H1 (cell line): ENCODE data around the gene MGAT5. TPM values are rescaled to one million over a fixed set of nuclear protein-coding genes. Genes with fewer than 3 reads are reported as not detected.

Source experiments
- CTCF ChIA-PET: fragments of 300-600 bp; sonication (Branson Sonifier 250); formaldehyde crosslinking; loops from one replicate; lab custom pipeline; 2021; ENCODE audit not compliant: partially characterized antibody; lab: Charles Lee
- POLR2A ChIA-PET: fragments of 300-600 bp; sonication (Branson Sonifier 250); formaldehyde crosslinking; loops from one replicate; lab custom pipeline; 2021; ENCODE audit warnings: inconsistent platforms; ENCODE audit not compliant: partially characterized antibody; lab: Charles Lee
- DNase-seq, 2 experiments: peaks; one replicate each; pipeline versions ENCODE4 v3.0.0 to v3.0.0-alpha.2; 2010 to 2022; ENCODE audit warnings: low spot score in 2 of 2, low read depth in 1 of 2, mixed read lengths in 1 of 2
- FAIRE-seq: peaks from 2 replicates; lab custom pipeline; 2011; peaks lifted over from hg19 to GRCh38; lab: Jason Lieb, UNC
- H2AFZ ChIP-seq: 2 replicates; pipeline ENCODE4 v1.8.1; 2012; ENCODE audit warnings: low read length, inconsistent platforms
- H2AK5ac ChIP-seq: 2 replicates; pipeline ENCODE4 v1.6.1; 2013; ENCODE audit warnings: low read depth, low read length
- H2BK120ac ChIP-seq: replicated peaks from 2 replicates; pipeline ENCODE3; 2013; ENCODE audit warnings: low read depth, low read length, inconsistent platforms
- H2BK12ac ChIP-seq: 2 replicates; pipeline ENCODE4 v1.6.1; 2013; ENCODE audit warnings: low read depth, low read length
- H2BK15ac ChIP-seq: 2 replicates; pipeline ENCODE4 v1.6.1; 2013; ENCODE audit warnings: low read length
- H2BK20ac ChIP-seq: 2 replicates; pipeline ENCODE4 v1.6.1; 2013; ENCODE audit warnings: low read length
- H2BK5ac ChIP-seq: 2 replicates; pipeline ENCODE4 v1.6.1; 2013; ENCODE audit warnings: low read depth, low read length
- H3K14ac ChIP-seq: 2 replicates; pipeline ENCODE4 v1.6.1; 2013; ENCODE audit warnings: inconsistent platforms; ENCODE audit not compliant: insufficient read length
- H3K18ac ChIP-seq: 2 replicates; pipeline ENCODE4 v1.6.1; 2013; ENCODE audit warnings: low read length; ENCODE audit errors: extremely low read depth
- H3K23ac ChIP-seq: 2 replicates; pipeline ENCODE4 v1.6.1; 2013; ENCODE audit warnings: inconsistent platforms; ENCODE audit not compliant: insufficient read length
- H3K23me2 ChIP-seq: 2 replicates; pipeline ENCODE4 v1.6.1; 2013; ENCODE audit warnings: low read depth, low read length
- H3K27ac ChIP-seq: 2 replicates; pipeline ENCODE4 v1.6.1; 2011; ENCODE audit warnings: low read depth, low read length, inconsistent platforms
- H3K27me3 ChIP-seq, 4 experiments: replicated peaks in 1 of 4; 1 replicate in 1 of 4; 2 replicates in 3 of 4; pipeline versions ENCODE4 v1.6.1 to v1.8.1; 2011 to 2013; ENCODE audit warnings: low read length in 3 of 4, mild to moderate bottlenecking in 3 of 4, inconsistent platforms in 2 of 4, mixed read lengths in 2 of 4, moderate library complexity in 1 of 4; ENCODE audit not compliant: control insufficient read depth in 3 of 4, insufficient read depth in 3 of 4; ENCODE audit errors: extremely low read depth in 1 of 4
- H3K36me3 ChIP-seq, 4 experiments: 2 replicates each; pipeline versions ENCODE4 v1.6.1 to v1.8.1; 2011 to 2013; ENCODE audit warnings: mild to moderate bottlenecking in 4 of 4, low read length in 3 of 4, moderate library complexity in 2 of 4, control low read depth in 1 of 4, inconsistent platforms in 1 of 4; ENCODE audit not compliant: insufficient read depth in 4 of 4, control insufficient read depth in 2 of 4
- H3K4ac ChIP-seq: replicated peaks from 2 replicates; pipeline ENCODE3; 2013; ENCODE audit warnings: low read length, low read depth, mixed read lengths, inconsistent platforms; ENCODE audit not compliant: insufficient read length
- H3K4me1 ChIP-seq, 4 experiments: replicated peaks in 1 of 4; 1 replicate in 1 of 4; 2 replicates in 3 of 4; pipeline versions ENCODE4 v1.6.1 to v1.8.1; 2011 to 2013; ENCODE audit warnings: low read length in 3 of 4, inconsistent platforms in 2 of 4, mixed read lengths in 1 of 4; ENCODE audit not compliant: insufficient read depth in 4 of 4, control insufficient read depth in 3 of 4
- H3K4me2 ChIP-seq, 2 experiments: 2 replicates each; pipeline versions ENCODE4 v1.6.1 to v1.8.1; 2011 to 2013; ENCODE audit warnings: low read depth in 2 of 2, low read length in 2 of 2, control low read depth in 1 of 2, inconsistent platforms in 1 of 2, mild to moderate bottlenecking in 1 of 2; ENCODE audit not compliant: insufficient read depth in 1 of 2
- H3K4me3 ChIP-seq, 4 experiments: fragments of 200-600, 300-600 bp in 1 of 4; sonication (generic), shearing (Covaris generic), sonication (Bioruptor Twin) in 1 of 4; 2 replicates each; pipeline versions ENCODE4 v1.5.1 to v1.8.1; 2011 to 2016; ENCODE audit warnings: low read length in 4 of 4, low read depth in 3 of 4, control low read depth in 2 of 4, inconsistent platforms in 2 of 4, mild to moderate bottlenecking in 2 of 4, mixed read lengths in 1 of 4, moderate library complexity in 1 of 4; ENCODE audit not compliant: insufficient read depth in 2 of 4; ENCODE audit errors: extremely low read depth in 1 of 4
- H3K56ac ChIP-seq: replicated peaks from 2 replicates; pipeline ENCODE3; 2013; ENCODE audit warnings: low read depth, mild to moderate bottlenecking, mixed read lengths, low read length, inconsistent platforms; ENCODE audit not compliant: insufficient read length
- H3K79me1 ChIP-seq: 2 replicates; pipeline ENCODE4 v1.6.1; 2013; ENCODE audit warnings: low read depth, low read length, control low read depth
- H3K79me2 ChIP-seq, 2 experiments: 2 replicates each; pipeline versions ENCODE4 v1.6.1 to v1.8.1; 2012 to 2013; ENCODE audit warnings: low read length in 2 of 2, mild to moderate bottlenecking in 2 of 2, inconsistent platforms in 1 of 2; ENCODE audit not compliant: insufficient read depth in 2 of 2, control insufficient read depth in 1 of 2
- H3K9ac ChIP-seq, 4 experiments: replicated peaks in 1 of 4; 1 replicate in 1 of 4; 2 replicates in 3 of 4; pipeline versions ENCODE4 v1.6.1 to v1.8.1; 2011 to 2013; ENCODE audit warnings: low read depth in 3 of 4, low read length in 3 of 4, control low read depth in 2 of 4, mild to moderate bottlenecking in 2 of 4, moderate library complexity in 2 of 4, inconsistent platforms in 1 of 4; ENCODE audit errors: extremely low read depth in 1 of 4
- H3K9me3 ChIP-seq, 2 experiments: 2 replicates each; pipeline versions ENCODE4 v1.6.1 to v1.8.1; 2012 to 2013; ENCODE audit warnings: mild to moderate bottlenecking in 2 of 2, moderate library complexity in 2 of 2, control low read depth in 1 of 2, inconsistent platforms in 1 of 2, low read depth in 1 of 2, low read length in 1 of 2, mixed read lengths in 1 of 2; ENCODE audit not compliant: insufficient read depth in 2 of 2
- H4K20me1 ChIP-seq, 2 experiments: replicated peaks in 1 of 2; 2 replicates each; pipeline versions ENCODE3 to v1.8.1; 2011 to 2013; ENCODE audit warnings: inconsistent platforms in 2 of 2, low read length in 2 of 2, mild to moderate bottlenecking in 1 of 2; ENCODE audit not compliant: insufficient read depth in 2 of 2, control insufficient read depth in 1 of 2
- H4K5ac ChIP-seq: 2 replicates; pipeline ENCODE4 v1.6.1; 2013; ENCODE audit warnings: low read length, low read depth, mixed read lengths, inconsistent platforms; ENCODE audit not compliant: insufficient read length
- H4K8ac ChIP-seq: 2 replicates; pipeline ENCODE4 v1.8.0; 2013; ENCODE audit warnings: mild to moderate bottlenecking, moderate library complexity, low read length, inconsistent platforms; ENCODE audit not compliant: insufficient read depth; ENCODE audit errors: extremely low read depth
- H4K91ac ChIP-seq: replicated peaks from 2 replicates; pipeline ENCODE3; 2013; ENCODE audit warnings: low read length, mixed read lengths, inconsistent platforms; ENCODE audit not compliant: insufficient read length
- CHD1 ChIP-seq: IDR thresholded peaks from 2 replicates; pipeline ENCODE4 v1.6.1; 2012; ENCODE audit warnings: low read depth, low read length, improper control_type of control experiment
- CHD2 ChIP-seq: IDR thresholded peaks from 2 replicates; pipeline ENCODE4 v1.6.1; 2012; ENCODE audit warnings: low read length, improper control_type of control experiment
- FOSL1 ChIP-seq: IDR thresholded peaks from 2 replicates; pipeline ENCODE4 v1.6.1; 2011; ENCODE audit warnings: mild to moderate bottlenecking, low read depth, low read length, moderate library complexity; ENCODE audit not compliant: insufficient read depth
- GTF2F1 ChIP-seq: IDR thresholded peaks from 2 replicates; pipeline ENCODE4 v1.6.1; 2012; ENCODE audit warnings: low read depth, low read length, improper control_type of control experiment, borderline replicate concordance
- KDM1A ChIP-seq: fragments of 200-600, 300-600 bp; sonication (generic); IDR thresholded peaks from 2 replicates; pipeline ENCODE4 v1.7.1; 2016; ENCODE audit warnings: mild to moderate bottlenecking, low read length, borderline replicate concordance
- MAX ChIP-seq: IDR thresholded peaks from 2 replicates; pipeline ENCODE4 v1.6.1; 2012; ENCODE audit warnings: inconsistent platforms
- NRF1 ChIP-seq: IDR thresholded peaks from 2 replicates; pipeline ENCODE4 v1.6.1; 2011; ENCODE audit warnings: mild to moderate bottlenecking, low read depth, low read length, improper control_type of control experiment
- POLR2A ChIP-seq, 2 experiments: IDR thresholded peaks; 1 replicate in 1 of 2; 2 replicates in 1 of 2; pipeline ENCODE4 v1.6.1; 2011; ENCODE audit warnings: low read depth in 2 of 2, low read length in 2 of 2, mild to moderate bottlenecking in 2 of 2; ENCODE audit errors: control extremely low read depth in 1 of 2
- RXRA ChIP-seq: IDR thresholded peaks from 2 replicates; pipeline ENCODE4 v1.6.1; 2011; ENCODE audit warnings: low read depth, mild to moderate bottlenecking, low read length, moderate library complexity; ENCODE audit not compliant: insufficient read depth
- SAP30 ChIP-seq: fragments of 300-600 bp; sonication (generic); IDR thresholded peaks from 2 replicates; pipeline ENCODE4 v1.7.1; 2012; ENCODE audit warnings: low read length, moderate library complexity, mild to moderate bottlenecking, inconsistent platforms; ENCODE audit not compliant: insufficient read depth, insufficient replicate concordance
- SP4 ChIP-seq: IDR thresholded peaks from 2 replicates; pipeline ENCODE4 v1.6.1; 2012; ENCODE audit warnings: low read length, inconsistent platforms
- TBP ChIP-seq: IDR thresholded peaks from 2 replicates; pipeline ENCODE4 v1.6.1; 2011; ENCODE audit warnings: low read depth, low read length, improper control_type of control experiment
- TCF12 ChIP-seq: IDR thresholded peaks from 2 replicates; pipeline ENCODE4 v1.6.1; 2011; ENCODE audit warnings: low read depth, mild to moderate bottlenecking, low read length
- TEAD4 ChIP-seq: IDR thresholded peaks from 2 replicates; pipeline ENCODE4 v1.6.1; 2012; ENCODE audit warnings: low read depth, low read length, inconsistent platforms, mixed read lengths
- USF2 ChIP-seq: IDR thresholded peaks from 2 replicates; pipeline ENCODE4 v1.6.1; 2011; ENCODE audit warnings: low read length, improper control_type of control experiment
- WGBS, 2 experiments: shearing (Covaris generic) in 1 of 2; methylation state at CpG; one replicate each; pipeline versions ENCODE4 v1.1.6 to v1.1.7; 2013 to 2015; ENCODE audit warnings: low lambda C conversion rate in 2 of 2, mixed read lengths in 2 of 2, inconsistent platforms in 1 of 2, low coverage in 1 of 2, missing lambda C conversion rate in 1 of 2; ENCODE audit not compliant: insufficient replicate concordance in 2 of 2, insufficient coverage in 1 of 2, insufficient read length in 1 of 2; ENCODE audit errors: extremely low coverage in 1 of 2, missing lambda C conversion rate in 1 of 2; 5-methylcytosine and 5-hydroxymethylcytosine counted together
- polyA plus RNA-seq, 7 experiments: library from polyadenylated mRNA; depleted of rRNA in 3 of 7; stranded (reverse) in 5 of 7; unstranded in 2 of 7; fragments of >200 nt in 5 of 7; fragments of 200-250 nt in 2 of 7; gene quantifications; 1 replicate in 5 of 7; 2 replicates in 1 of 7; 4 replicates in 1 of 7; pipeline versions ENCODE4 v1.2.1 to v1.2.3, GENCODE V29; 2011 to 2013; ENCODE audit warnings: missing spikeins in 2 of 7, mixed read lengths in 2 of 7
- total RNA-seq: library from RNA; stranded (reverse); fragmentation: NEBNext Ultra II Directional; extraction: Animal tissue kit (Norgen Biotek cat#: 25700); gene quantifications from 2 replicates; pipeline ENCODE4 v1.2.1, GENCODE V29; 2021

The MGAT5 gene
- total and polyA plus RNA-seq, 2 of the 8 experiments (the other 6 are each of a cell fraction or from before 2014, with no cell fraction given) = 11.2 to 49.2 TPM

GRCh38 chr2:134389381-134389780 lies 135.5 kb downstream of the MGAT5 start:
- Histone ChIP-seq H2BK20ac (no peak overlapping the region), H3K18ac (no peak overlapping the region), H3K23ac (no peak overlapping the region), H3K4ac (no peak overlapping the region), H3K4me1 (no peaks in the 10 kb centered on the region), H4K91ac (no peak overlapping the region), H3K9ac (no peak overlapping the region), H2BK15ac (no peak overlapping the region), H2AK5ac (no peak overlapping the region), H3K9me3 (no peaks in the 10 kb centered on the region), H2BK120ac (no peak overlapping the region), H2BK5ac (no peak overlapping the region), H3K4me2 (no peak overlapping the region), H2BK12ac (no peak overlapping the region), H3K79me2 (no peaks in the 10 kb centered on the region), H3K4me3 (no peak overlapping the region), H4K8ac (no peak overlapping the region), H4K5ac (no peak overlapping the region), H3K23me2 (no peaks in the 10 kb centered on the region), H4K20me1 (peaks cover 0 to 1% of the 10 kb centered on the region in 2 experiments), H3K27ac (no peak overlapping the region), H3K14ac (no peak overlapping the region), H3K79me1 (no peaks in the 10 kb centered on the region), H3K36me3 (no peaks in the 10 kb centered on the region; a peak in 1 of 8 replicates), H3K27me3 (no peaks in the 10 kb centered on the region), H2AFZ (no peak overlapping the region), H3K56ac (no peak overlapping the region)
- DNase-seq = no peak
- ChIA-PET CTCF (interaction anchor here (0.6 to 1.2 kb wide), 2 partner anchors 22 to 1329 kb away, joined by 3 read pairs; no protein-coding TSS in a partner anchor), POLR2A (no interaction called here)
- WGBS, 2 experiments = 86% methylated on average over 1 of the region's 1 CpG; no CpG with 5 or more reads in 1 of the 2 experiments
- FAIRE-seq = no peak
- no peak for TF ChIP-seq USF2
- no peak for TF ChIP-seq FOSL1
- TF ChIP-seq CHD2 = no peak
- no peak for TF ChIP-seq CHD1
- TF ChIP-seq SAP30 = no peak
- TF ChIP-seq TCF12 = no peak
- no peak for TF ChIP-seq NRF1
- no peak for TF ChIP-seq MAX
- TF ChIP-seq POLR2A (IDR thresholded peaks at IDR 0.05; ENCODE audit: control extremely low read depth in 1 of 2, low read depth in 2 of 2, low read length in 2 of 2) = no peak
- no peak for TF ChIP-seq RXRA
- no peak for TF ChIP-seq TEAD4
- no peak for TF ChIP-seq TBP
- no peak for TF ChIP-seq GTF2F1
- TF ChIP-seq KDM1A = no peak
- no peak for TF ChIP-seq SP4
